ENCODE data around the gene CADM1.

CADM1 gene

DNA sequence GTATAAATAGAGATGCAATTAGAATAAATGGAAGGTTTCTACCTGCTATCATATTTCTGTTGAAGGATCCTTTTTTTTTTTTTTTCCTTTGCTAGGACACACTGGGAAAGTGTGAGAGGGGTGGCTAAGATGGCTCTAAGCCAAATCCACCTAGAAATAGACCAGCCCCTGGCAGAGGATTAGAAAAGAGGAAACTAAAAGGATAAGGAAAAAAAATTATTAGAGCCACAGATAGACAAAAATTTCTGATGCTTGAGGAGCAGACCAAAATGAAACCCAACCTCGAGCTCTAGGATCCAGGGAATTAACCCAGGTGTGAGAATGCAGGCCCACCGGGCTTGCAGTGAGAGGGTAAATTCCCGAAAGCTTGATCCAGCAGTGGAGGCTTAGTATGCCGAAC lies 262.3 kb downstream of the CADM1 start:
- no peak for DNase-seq (ENCODE audit: low spot score)

DNA sequence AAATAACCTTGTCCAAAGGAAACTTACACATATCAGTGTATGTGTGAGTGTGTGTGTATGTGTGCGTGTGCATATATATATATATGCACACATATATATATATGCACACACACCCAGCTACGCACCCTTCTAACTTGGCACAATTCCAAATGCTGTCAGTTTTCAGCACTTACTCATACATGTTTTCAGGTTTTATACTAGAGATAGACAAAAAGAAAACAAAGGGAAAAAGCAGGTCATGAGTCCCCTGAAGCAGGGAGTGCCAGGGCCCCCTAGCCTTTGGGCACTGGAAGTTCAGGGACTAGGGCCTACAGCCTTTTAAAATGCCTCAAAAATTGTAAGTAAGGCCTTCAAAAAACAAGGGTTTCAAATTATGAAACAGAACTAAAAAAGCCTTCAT lies 265.4 kb downstream of the CADM1 start:
- DNase-seq (ENCODE audit: low spot score): no peak

DNA sequence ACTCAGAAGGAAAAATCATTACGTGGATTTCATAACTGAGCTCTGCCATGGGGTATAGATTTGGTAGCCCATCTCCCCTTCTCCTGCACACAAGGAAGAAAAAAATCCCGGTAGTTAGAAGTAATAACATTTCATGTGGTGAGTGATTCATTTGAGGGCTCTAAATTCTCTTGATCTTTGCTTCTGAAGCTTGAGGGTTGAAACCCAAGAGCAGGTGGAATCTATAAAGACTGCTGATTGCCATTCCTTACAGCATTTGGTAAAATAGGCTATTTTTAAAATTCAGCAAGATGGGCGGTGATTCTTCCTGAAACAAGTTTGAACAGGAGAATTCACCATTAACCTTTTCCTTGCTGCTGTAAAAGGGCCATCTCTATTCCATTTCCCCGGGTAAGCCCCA lies 266.1 kb downstream of the CADM1 start:
- no peak for DNase-seq (ENCODE audit: low spot score)

DNA sequence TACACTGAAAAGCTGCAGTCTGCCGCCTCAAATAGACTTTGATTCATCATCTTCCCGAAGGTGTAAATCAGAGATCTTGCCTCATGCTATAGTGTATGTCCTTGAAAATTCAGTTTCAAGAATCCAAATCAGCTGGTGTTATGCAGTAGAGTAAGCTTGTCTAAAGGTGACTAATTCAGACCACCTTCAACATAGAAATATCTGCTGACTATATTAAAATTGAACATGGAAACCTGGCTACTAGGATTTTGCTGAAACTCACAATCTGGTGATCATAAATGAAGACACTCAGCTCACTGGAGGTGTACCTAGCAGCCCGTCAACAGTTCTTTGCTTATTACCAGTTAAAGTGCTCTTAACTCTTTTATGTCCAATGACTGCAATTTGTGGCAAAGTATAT lies 266.6 kb downstream of the CADM1 start:
- DNase-seq (ENCODE audit: low spot score): no peak

DNA sequence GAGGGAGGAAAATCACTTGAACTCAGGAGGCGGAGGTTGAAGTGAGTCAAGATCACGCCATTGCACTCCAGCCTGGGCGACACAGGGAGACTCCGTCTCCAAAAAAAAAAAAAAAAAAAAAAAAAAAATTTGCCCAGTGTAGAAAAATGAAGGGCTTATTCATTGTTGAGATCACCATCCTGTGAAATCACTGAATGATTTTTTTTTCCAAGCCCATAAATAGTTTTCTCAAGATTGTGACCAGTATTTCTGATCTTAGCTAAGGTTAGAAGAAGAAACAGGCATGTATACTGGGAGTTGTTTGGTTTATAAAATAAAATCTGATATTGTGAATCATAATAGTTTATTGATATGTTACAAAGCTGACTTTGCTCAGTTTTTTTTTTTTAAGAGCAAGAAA lies 269.4 kb downstream of the CADM1 start:
- DNase-seq (ENCODE audit: low spot score): no peak

DNA sequence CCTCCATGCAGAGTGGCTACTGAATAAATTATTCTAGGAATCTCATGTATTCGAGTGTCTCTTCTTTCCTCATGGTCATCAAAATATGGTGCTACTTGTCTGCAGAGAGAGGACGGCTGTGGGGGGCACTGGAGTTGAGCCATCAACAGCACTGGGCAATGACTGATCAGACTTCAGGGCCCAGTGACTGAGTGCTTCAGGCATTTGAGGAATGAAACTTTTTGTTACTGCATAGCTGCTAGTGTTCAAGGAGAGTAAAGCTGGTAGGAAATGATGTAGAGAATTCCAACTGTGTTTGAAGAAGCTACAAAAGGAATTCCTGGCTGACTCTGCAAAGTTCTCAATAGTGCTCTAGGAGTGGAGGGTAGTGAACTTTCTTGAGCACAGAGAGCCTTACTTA lies 277.7 kb downstream of the CADM1 start:
- DNase-seq (ENCODE audit: low spot score): peak; percentile 42

DNA sequence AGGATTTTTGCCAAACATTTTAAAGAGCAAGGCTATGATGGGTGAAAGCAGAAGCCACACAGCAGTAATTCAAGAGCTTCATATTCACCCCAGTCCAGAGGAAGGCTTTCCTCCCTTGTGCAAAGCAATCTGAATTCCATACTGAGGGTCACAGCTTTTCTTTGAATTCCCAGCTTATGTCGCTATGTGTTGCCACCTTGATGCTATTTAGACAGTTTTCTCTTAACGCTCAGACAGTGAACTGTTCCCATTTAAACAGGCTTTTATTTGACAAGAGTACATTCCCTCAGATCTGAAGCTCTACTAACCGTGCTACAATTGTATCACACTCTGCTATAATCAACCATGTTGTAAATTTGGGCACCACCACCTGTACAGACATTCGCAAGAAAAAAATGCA lies 279.7 kb downstream of the CADM1 start:
- DNase-seq (ENCODE audit: low spot score): no peak

DNA sequence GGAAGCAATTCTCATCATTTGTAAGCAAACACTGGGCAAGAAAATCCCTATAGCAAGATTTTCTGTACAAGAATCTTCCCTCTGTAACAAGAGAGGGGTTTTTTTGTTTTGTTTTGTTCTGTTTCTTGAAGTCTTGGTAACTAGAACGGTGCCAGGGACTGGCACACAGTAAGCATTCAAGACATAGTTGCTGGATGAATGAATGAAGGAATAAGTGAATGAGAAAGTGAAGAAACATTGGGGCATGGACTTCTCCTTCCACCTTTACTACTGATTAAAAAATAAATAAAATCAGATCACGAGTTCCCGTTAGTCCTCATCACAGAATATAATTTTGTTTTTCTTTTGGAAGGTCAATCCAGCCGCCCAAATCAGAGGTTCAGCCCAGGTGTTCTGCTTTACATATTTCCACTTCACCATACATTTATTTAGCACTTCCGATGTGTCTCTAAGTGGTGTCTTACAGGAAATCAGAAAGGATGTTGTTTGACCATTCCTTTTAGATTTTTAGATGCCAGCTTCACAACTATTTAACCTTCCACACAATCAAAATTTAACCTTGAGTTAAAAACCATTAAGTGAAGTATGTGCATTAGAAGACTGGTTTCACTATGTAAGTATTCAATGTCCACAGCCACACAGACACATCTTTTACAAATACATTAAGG lies 281.2 kb downstream of the CADM1 start:
- DNase-seq (ENCODE audit: low spot score): no peak

DNA sequence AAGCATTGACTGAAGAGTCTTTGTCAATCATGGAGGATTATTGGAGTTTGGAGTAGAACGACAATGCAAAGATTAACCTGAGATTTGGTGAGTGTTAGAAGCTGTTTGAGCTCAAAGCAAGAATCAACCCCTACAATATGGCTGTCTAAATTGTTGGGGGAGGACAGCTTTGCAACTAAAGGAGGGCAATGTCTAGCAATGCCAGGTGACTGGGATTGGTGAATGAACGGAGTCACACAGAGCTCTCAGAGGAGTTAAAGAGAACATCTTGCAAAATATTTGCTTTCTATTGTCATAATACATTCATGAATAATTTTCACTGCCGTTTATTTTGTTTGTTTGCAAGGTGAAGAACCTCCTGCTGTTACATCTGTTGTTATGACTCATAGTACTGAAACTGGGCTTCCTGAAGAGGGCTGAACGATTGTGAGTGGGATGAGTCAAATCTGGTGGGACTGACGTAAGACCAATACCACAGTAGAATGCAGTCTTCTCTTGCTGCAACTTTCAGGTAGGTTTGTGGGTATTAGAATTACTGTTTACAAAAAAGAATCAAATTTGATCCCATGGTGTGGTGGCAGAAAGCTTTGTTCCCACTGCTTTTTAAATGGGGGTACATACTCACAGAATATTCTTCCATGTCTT lies 281.9 kb downstream of the CADM1 start:
- no peak for DNase-seq (ENCODE audit: low spot score)

DNA sequence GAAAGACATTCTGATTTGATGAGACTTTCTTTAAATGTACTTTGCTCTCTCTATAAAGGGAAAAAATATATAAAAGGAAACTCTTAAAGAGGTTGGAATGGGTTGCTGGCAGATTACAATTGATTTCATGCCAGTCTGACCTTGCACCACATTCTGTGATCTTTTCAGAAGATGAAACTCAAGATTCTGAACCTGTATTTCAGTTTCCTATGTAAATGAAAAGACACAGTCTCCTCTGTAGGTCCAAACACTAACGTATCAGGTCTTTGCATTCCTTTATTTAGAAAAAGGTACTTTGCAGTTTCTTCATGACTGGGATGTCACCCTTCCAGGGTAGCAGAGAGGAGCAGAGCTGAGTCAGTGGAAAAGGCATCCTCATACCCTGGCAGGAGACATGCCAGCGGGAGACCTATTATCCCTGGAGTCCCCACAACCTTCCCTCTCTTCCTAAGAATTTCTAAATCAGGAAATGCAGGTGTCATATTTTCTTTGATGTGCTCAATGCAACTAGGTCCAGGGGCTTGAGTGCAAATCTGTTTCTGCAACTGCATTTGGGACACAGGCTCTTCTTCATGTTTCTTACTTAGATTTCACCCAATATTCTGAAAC lies 282.6 kb downstream of the CADM1 start:
- DNase-seq (ENCODE audit: low spot score): no peak

DNA sequence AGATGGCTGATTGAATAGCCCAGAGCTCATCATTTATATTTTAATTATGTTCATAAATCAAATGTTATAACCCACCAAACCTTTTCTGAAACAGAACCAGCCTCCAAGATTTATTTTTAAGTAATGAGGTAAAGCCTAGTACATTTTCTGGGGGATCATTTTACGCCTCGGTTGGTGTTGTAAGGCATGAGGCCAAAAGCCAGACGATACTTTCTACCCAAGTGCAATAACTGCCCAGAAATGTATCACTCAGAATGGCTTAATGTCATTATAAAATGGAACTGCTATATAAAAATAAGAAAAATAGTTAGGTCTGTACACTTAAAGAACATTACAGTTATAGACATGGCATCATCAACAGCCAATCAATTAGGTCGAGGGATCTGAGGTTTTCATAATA lies 283.3 kb downstream of the CADM1 start:
- DNase-seq (ENCODE audit: low spot score): no peak

DNA sequence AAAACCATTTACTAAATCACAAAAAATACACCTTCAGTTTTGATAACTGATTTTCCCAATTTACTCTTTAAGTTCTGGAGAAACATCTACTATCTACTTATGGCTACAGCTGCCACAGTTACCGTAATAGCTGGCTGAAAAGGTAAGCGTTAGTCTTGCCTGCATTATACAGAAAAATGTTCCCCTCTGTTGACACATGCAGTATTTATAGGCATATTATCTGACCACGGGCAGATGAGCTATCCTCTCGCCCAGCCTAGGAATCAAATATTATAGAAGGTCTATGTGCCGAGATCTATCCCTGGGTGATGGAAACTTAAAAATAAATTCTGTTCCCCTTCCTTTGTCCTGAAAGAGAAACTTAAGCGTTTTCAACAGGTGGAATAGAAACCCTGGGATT lies 283.8 kb downstream of the CADM1 start:
- DNase-seq (ENCODE audit: low spot score): no peak

DNA sequence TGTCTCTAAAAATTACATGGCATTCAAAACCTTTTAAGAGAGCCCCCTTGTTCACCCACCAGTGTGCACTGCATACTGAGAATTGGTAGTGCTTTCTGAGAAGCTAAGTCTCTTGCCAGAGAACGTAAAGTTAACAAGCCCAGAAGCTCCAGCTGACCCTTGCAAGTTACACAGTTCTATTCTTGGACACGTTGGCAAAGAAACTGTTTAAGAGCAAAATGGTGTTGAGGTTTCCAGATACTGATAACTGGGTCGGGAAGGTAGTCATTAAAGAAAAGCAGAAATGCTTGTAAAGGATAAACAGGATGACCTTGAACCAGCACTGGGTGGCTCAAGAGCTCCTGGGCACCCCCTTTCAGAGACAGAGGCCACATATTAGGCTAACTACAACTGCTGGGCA lies 284.8 kb downstream of the CADM1 start:
- DNase-seq (ENCODE audit: low spot score): no peak

DNA sequence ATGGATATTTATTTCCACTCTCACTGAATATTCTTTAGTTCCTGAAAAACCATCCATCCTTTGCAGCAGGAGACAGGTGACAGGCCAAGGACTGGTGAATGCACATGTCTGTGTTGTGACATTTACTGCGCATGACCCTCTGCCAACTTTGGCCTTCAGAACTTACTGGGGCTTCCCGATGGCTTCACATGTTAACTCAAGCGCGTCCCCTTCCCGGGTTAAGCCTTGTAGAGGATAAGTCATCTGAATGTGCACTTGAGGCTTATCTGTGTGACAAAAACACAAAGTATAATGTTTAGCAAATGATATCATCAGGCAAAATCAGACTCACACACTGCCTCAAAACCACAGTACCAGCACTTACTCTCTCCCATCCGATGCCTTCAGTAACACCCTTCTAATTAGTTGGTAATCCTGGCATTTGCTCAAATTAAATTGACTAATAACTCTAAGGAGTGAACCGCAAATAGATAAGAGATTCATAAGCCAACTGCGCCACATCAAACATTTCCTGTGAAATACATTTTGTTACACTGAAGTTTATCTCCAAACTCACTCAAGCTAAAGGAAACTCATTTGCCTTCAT lies 286.4 kb downstream of the CADM1 start:
- DNase-seq (ENCODE audit: low spot score): no peak

DNA sequence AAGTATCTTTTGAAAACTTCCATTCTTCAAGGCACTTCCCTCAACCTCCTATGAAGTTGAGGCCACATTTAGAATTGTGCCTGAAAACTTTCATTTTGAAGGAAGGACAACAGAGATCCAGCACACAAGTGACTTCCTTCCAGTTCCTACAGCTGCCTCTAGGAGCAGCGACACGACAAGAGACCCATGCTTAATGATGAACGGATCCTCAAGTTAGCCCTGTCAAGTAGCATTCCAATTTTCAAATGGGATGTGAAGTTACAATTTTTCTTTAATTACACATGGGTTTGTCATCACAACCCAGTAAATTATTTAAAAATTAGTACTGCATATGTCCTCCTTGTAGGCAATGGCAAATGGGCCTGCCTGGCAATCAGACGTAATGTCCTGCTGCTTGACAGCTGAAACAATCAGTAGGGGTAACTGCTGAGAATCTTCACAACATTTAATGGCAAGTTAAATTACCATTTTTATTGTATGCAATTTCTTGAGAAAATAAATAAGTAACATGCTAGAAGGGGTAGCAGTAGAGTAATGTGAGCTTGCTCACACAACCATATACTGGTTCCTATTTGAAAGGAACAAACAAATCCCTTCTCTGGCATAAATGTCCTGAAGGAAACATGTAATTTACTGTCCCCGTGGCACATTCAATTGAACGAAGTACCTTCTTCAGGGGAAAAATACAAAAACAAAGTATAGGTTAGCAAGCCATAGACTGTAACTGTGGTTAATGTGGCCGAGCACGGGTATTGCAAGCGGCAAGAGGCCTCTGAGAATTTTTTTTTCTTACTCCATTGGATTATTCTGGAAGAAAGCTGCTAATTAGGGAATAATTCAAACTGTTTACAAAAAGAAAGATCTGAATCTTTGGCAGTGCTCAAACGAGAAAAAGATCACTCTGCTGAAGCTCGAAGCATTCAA lies 288.3 kb downstream of the CADM1 start:
- DNase-seq (ENCODE audit: low spot score): peak; percentile 19

DNA sequence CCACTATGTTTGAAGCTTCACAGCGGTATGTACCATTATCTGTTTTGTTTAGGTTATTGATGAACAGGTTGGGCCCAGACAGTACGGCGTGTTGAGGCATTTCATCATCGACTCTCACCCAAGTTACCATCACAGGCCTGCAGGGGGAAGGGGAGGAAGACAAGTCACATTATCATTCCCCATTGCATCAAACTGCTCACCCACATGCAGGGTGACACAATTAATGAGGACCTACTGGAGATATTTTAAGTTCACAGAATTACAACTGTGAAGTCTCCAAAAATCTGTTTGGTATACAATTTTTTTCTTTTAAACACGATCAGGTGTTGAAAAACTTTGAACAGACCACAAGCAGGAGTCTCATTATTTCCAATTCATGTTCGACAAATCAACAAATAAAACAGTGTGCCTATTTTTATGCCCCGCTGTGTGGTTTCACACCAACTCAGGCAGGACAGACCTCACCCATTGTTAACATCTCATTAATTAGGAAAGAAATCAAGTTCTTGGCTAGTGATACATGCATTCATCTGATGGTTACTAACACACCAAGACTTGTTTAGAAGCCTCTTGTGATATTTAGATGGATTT lies 289.5 kb downstream of the CADM1 start:
- DNase-seq (ENCODE audit: low spot score): no peak

DNA sequence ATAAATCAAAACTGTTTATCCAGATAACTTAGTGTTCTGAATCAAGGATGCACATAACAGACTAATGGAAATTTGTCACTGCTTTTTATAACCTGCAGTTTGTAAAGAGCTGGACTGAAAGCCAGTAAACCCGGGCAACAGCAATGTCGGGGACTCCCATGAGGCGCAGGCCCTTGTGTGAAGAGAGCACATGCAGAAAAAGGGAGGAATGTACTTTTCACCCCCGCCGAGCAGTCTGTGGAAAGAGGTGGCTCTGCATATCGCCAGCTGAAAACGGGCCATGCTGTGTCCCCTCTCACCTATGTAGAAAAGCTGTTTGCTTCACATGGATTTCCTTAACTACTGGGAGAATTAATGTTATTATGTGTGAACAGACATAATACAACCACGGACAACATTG lies 291.2 kb downstream of the CADM1 start:
- DNase-seq (ENCODE audit: low spot score): no peak

DNA sequence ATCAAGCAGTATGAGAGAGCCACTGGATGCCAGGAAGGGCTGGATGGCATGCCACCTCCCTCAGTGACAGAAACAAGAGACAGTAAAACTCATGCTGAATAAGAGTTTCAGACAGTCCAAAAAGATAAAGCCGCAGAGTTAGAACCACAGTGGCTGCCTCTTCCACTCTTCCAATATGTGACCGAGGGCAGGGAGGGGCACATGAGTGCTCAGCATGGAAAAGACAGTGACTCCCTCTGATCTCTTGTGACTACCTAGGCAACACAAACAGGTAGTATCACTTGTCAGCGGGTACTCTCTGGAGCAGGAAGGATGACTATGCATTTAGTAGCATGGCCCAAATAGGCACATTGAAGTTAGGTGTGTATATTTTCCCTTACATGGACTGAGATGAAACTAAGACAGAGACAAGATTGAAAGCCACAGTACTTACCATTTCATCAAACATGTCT lies 295.4 kb downstream of the CADM1 start:
- no peak for DNase-seq (ENCODE audit: low spot score)

DNA sequence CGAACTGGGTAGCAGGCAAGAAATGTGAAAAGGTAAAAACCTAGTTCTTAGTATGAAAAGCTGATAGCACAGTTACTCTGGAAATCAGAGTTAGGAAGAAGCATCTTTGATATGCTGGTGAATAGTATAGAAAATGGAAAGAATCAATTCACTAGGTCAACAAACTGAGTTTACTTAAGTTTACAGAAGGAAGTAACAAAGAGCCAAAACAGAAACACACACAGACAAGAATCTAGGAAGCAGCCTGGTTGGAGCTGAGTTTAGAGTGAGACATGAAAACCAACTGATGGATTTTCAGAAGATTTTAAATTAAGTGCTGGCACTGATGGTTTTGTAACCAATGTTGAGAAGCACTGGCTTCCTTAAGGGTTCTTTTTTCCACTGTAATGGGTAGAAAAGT lies 296.3 kb downstream of the CADM1 start:
- no peak for DNase-seq (ENCODE audit: low spot score)

DNA sequence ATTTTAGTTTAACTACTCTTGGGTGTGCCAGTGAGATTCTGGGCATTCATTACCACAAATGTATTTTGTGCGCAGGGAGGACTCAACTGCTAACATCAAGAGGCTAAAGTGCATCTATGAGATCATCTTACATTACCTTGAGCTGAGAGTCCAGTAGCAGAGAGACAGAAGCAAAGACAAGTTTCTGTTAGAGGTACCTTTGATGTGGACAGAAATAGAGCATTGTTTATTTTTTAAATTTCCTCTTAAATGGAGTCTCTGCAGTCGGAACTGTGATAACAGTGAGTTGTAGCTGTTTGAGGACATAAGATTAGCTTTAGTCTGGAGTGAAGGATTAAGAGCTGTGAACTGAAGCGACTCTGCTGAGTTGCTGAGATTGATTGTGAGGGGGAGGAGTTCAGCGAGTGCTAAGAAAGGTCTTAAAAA lies 297.0 kb downstream of the CADM1 start:
- DNase-seq (ENCODE audit: low spot score): no peak

DNA sequence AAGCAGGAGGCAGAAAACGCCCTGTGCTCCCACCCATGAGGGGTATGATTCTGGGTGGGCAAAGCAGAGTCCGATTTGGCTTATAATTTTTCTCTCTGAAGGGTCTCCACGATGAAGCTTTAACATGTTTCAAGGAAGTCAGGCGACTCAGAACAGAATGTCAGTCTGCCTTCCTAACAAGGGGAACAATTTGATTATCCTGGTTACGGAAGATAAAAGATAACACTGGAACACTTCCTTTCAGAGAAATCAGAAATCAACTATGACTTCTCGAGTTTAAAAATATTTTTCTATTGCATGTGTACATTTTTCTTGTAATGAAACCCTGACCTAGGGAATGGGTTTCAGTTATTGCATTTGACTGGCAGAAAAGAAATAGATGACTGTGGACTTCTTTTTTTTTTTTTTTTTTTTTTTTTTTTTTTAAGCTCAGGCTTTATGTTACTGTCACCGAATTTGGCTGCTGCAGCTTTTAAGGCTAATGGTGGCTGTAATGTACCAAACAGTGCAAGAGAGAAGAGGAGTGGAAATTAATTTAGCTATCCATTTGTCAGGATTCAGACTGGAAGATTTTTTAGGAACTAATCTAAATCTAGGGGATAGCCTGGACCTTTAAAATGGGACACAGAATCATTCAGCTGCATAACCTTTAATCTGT lies 297.7 kb downstream of the CADM1 start:
- DNase-seq (ENCODE audit: low spot score): no peak

All from iPS-NIHi11 (cell line).